IPS-18a (cell line): ENCODE measurements around the gene BOC.
A peak's percentile ranks its signal among the peaks of the same experiment; 100 is the strongest.
"Not testable (repeated sequence)": the region's sequence is repeated elsewhere in the genome, so short reads cannot be mapped to it uniquely, and the experiment has no call there.

Experiments used
- H3K27ac ChIP-seq: one replicate; pipeline ENCODE4 v1.5.1; 2013; ENCODE audit warnings: low read length
- H3K27me3 ChIP-seq: one replicate; pipeline ENCODE4 v1.6.1; 2013; ENCODE audit warnings: mild to moderate bottlenecking, low read length; ENCODE audit not compliant: control insufficient read depth, insufficient read depth
- H3K36me3 ChIP-seq: one replicate; pipeline ENCODE4 v1.6.1; 2013; ENCODE audit warnings: low read depth, low read length; ENCODE audit not compliant: control insufficient read depth
- H3K4me1 ChIP-seq: one replicate; pipeline ENCODE4 v1.6.1; 2013; ENCODE audit warnings: low read depth, low read length; ENCODE audit not compliant: control insufficient read depth
- H3K4me3 ChIP-seq: one replicate; pipeline ENCODE4 v1.5.1; 2013; ENCODE audit warnings: low read length
- H3K9ac ChIP-seq: one replicate; pipeline ENCODE4 v1.6.1; 2013; ENCODE audit warnings: mild to moderate bottlenecking, low read length, moderate library complexity
- H3K9me3 ChIP-seq: one replicate; pipeline ENCODE4 v1.6.1; 2013; ENCODE audit warnings: low read depth, low read length; ENCODE audit not compliant: control insufficient read depth

Gene BOC

DNA sequence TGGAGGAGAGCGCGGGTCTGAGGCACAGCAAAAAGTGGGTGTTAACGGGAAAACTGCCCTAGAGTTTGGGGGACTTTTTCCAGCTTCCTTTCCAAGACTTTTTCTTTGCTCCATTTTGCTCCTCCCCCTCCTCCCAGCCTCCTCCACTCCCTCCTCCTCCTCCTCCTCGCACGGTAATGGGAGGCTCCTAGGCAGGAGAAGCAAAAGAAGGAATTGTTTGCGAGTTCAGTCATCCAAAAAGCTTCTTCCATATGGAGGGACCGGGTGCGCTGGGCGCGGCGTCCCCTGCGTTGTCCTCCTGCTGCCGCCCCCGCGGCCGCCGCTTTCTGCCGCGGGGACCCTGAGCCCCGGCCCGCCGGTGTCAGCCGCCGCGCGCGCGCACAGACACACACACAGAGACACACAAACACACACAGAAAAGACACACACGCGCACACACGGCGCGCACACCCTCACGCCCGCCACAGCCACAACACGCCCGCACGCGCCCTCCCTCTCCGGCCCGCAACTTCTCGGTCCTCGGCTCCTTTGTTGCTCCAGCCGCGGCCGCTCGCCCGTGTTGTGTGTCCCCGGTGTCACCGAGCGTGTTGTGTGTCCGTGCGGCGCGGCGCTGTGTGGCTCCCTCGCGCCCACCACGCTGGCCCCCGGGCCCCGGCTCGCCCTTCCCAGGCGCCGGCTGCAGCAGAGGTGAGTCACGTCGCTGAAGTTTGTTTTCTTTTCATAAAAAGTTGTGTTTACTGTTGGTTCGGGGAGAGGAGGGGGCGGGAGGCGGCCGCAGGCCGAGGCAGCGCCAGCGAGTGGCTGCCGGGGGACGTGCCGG lies at the start of gene BOC:
BOC (plus strand) TSS at position 228 of the 820 bp plus-strand sequence. CDS start 38,246 bp downstream, outside the sequence.
- Histone ChIP-seq H3K27me3 (peaks cover 19% of the 10 kb centered on the region), H3K9me3 (no peaks in the 10 kb centered on the region), H3K36me3 (peaks cover 4% of the 10 kb centered on the region), H3K9ac (peak within 1 kb of the TSS; percentile 60), H3K4me1 (peaks cover 38% of the 10 kb centered on the region), H3K4me3 (peak within 1 kb of the TSS; percentile 85), H3K27ac (no peak within 1 kb of the TSS)

DNA sequence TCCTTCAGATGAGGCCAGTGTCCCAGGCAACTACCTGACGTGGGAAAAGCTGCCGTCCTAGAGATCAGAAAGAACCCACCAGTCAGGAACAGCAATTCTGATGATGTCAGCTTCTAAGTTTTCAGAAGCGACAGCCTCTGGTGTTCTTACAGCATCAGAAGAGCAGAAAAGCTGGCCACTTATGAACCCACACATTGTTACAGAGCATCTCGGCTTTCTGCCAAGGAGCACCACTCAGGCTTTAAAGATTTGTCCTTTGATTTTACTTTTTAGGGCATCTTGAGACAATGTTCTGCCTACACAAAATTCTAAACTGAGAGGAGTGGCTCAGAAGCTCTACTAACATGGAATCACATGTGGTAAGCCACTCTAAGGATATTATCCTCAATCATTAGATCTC lies 49.7 kb upstream of the BOC start:
- Histone ChIP-seq H3K4me3 (no peak overlapping the region), H3K36me3 (no peaks in the 10 kb centered on the region), H3K9ac (no peak overlapping the region), H3K4me1 (peaks cover 11% of the 10 kb centered on the region), H3K27me3 (no peaks in the 10 kb centered on the region), H3K9me3 (no peaks in the 10 kb centered on the region), H3K27ac (no peak overlapping the region)

- H3K36me3 ChIP-seq = no peaks in the 10 kb centered on the region
- no peak overlapping the region for H3K27ac ChIP-seq
- no peaks in the 10 kb centered on the region for H3K27me3 ChIP-seq
Observed at GRCh38 chr3:113163152-113163551, 48.2 kb upstream of the BOC start.

GRCh38 chr3:113165841-113166240 lies 45.5 kb upstream of the BOC start:
- Histone ChIP-seq H3K4me1 (peaks cover 22% of the 10 kb centered on the region), H3K4me3 (no peak overlapping the region), H3K36me3 (no peaks in the 10 kb centered on the region), H3K9me3 (no peaks in the 10 kb centered on the region), H3K9ac (no peak overlapping the region), H3K27me3 (no peaks in the 10 kb centered on the region), H3K27ac (no peak overlapping the region)

More at GRCh38 chr3:113163152-113163551, 48.2 kb upstream of the BOC start:
- peaks cover 22% of the 10 kb centered on the region for H3K4me1 ChIP-seq
- H3K9me3 ChIP-seq = no peaks in the 10 kb centered on the region
- no peak overlapping the region for H3K4me3 ChIP-seq
- no peak overlapping the region for H3K9ac ChIP-seq

- Histone ChIP-seq H3K27ac (no peak overlapping the region), H3K4me1 (peaks cover 22% of the 10 kb centered on the region), H3K27me3 (no peaks in the 10 kb centered on the region), H3K9ac (peak overlapping the region; percentile 30), H3K4me3 (no peak overlapping the region), H3K9me3 (no peaks in the 10 kb centered on the region), H3K36me3 (no peaks in the 10 kb centered on the region)
Observed at GRCh38 chr3:113166357-113166718, 45.0 kb upstream of the BOC start.

GRCh38 chr3:113166719-113167492 lies 44.5 kb upstream of the BOC start:
- H3K36me3 ChIP-seq = no peaks in the 10 kb centered on the region
- peak overlapping the region; percentile 3 for H3K4me3 ChIP-seq
- H3K27ac ChIP-seq = no peak overlapping the region
- no peaks in the 10 kb centered on the region for H3K9me3 ChIP-seq
- peak overlapping the region; percentile 30 for H3K9ac ChIP-seq
- no peaks in the 10 kb centered on the region for H3K27me3 ChIP-seq
- H3K4me1 ChIP-seq = peaks cover 22% of the 10 kb centered on the region

GRCh38 chr3:113167825-113168801 lies 43.2 kb upstream of the BOC start:
- Histone ChIP-seq H3K36me3 (no peaks in the 10 kb centered on the region), H3K9ac (no peak overlapping the region), H3K9me3 (no peaks in the 10 kb centered on the region), H3K27ac (no peak overlapping the region), H3K4me1 (peaks cover 22% of the 10 kb centered on the region), H3K27me3 (no peaks in the 10 kb centered on the region), H3K4me3 (no peak overlapping the region)

DNA sequence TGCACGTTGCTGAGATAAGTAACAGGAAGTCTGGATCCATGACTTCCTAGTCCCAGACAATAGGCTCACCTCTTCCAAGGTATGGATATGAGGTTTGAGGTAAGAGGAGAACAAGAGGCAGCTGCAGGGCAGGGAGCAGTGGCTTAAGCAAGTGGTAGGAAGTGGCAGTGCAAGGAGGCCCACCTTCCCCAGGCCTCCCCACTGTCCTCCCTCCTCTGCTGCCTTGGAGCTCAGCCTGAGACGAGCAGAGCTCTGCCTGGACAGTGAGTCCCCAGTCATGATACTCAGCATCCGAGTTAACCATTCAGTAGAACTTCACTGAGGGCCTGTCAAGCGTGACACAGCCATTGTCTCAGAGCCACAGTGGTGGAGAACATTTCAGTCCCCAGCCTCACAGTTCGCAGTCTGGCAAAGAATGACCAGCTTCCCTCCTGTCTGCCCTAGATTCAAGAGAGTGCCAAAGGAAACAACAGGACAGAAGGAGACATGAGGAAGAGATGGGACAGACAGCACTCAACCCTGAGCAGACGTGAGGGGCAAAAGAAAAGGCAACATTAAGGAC lies 41.4 kb upstream of the BOC start:
- Histone ChIP-seq H3K27ac (no peak overlapping the region), H3K27me3 (no peaks in the 10 kb centered on the region)

DNA sequence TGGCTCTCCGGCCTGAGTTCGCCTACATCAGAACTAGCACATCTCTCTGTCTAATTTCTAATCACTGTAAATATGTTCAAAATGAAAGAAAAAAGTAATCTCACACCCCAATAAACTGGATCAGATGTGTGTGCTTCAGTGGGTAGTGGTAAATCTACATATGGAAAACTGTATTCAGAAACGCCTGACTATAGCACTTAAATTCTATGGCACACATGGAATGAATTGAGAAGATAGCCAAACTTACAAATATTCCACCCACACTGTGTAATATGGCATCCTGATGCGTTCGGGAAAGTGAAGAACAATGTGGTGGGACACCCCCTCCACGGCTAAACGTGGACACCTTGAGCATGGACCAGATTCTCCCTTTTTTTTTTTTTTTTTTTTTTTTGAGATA lies 40.6 kb upstream of the BOC start:
- Histone ChIP-seq H3K27me3 (no peaks in the 10 kb centered on the region), H3K27ac (no peak overlapping the region), H3K36me3 (no peaks in the 10 kb centered on the region), H3K9ac (no peak overlapping the region), H3K9me3 (no peaks in the 10 kb centered on the region), H3K4me1 (peaks cover 23% of the 10 kb centered on the region), H3K4me3 (no peak overlapping the region)

More for the DNA sequence above, 41.4 kb upstream of the BOC start:
- no peaks in the 10 kb centered on the region for H3K9me3 ChIP-seq
- H3K36me3 ChIP-seq = no peaks in the 10 kb centered on the region
- H3K9ac ChIP-seq = no peak overlapping the region
- H3K4me1 ChIP-seq = peaks cover 26% of the 10 kb centered on the region
- H3K4me3 ChIP-seq = no peak overlapping the region

DNA sequence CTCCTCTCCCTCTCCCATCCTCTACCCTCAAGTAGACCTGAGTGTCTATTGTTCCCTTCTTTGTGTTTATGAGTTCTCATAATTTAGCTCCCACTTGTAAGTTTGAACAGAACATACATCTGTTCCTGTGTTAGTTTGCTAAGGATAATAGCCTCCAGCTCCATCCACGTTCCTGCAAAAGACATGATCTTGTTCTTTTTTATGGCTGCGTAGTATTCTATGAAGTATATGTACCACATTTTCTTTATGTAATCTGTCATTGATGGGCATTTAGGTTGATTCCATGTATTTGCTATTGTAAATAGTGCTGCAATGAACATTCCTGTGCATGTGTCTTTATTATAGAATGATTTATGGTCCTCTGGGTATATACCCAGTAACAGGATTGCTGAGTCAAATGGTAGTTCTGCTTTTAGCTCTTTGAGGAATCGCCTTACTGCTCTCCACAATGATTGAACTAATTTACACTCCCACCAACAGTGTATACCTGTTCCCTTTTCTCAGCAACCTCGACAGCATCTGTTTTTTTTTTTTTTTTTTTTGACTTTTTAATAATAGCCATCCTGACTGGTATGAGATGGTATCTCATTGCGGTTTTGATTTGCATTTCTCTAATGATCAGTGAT lies 39.6 kb upstream of the BOC start:
- H3K36me3 ChIP-seq, H3K4me3 ChIP-seq, H3K9ac ChIP-seq, H3K27ac ChIP-seq, H3K27me3 ChIP-seq, H3K9me3 ChIP-seq: not testable (repeated sequence)
- H3K4me1 ChIP-seq = peaks cover 14% of the 10 kb centered on the region
